22Rv1 (cell line): ENCODE results near the gene CAPNS1.

Experiments used
- CTCF ChIP-seq: fragments of 450-650 bp; IDR thresholded peaks from 2 replicates; pipeline ENCODE4 v1.5.1; 2017; ENCODE audit warnings: mild to moderate bottlenecking
- ZFX ChIP-seq: fragments of 450-650 bp; IDR thresholded peaks from 2 replicates; pipeline ENCODE4 v1.6.1; 2017; ENCODE audit warnings: antibody characterized with exemption, borderline replicate concordance

- TF ChIP-seq CTCF (no peak), ZFX (no peak)
Observed at GRCh38 chr19:36092566-36092965, 47.3 kb upstream of the CAPNS1 start.
